HepG2 (cell line): Measurements from ENCODE around the gene TBCD. TPM values are rescaled to one million over a fixed set of nuclear protein-coding genes. Genes with fewer than 3 reads are reported as not detected.
A peak's percentile ranks its signal among the peaks of the same experiment; 100 is the strongest.

Experiments
- AGO2 ChIP-seq: fragments of 200-400 bp; formaldehyde crosslinking; optimal IDR thresholded peaks from 2 replicates; pipeline ENCODE3; 2017; ENCODE audit warnings: mild to moderate bottlenecking, low read depth, low read length, moderate library complexity
- ATF7-NPFF ChIP-seq: sonication (generic); formaldehyde crosslinking; IDR thresholded peaks from 2 replicates; pipeline ENCODE4 v1.8.1; 2023; ENCODE audit warnings: mild to moderate bottlenecking, low read depth, missing genetic modification reagents, moderate library complexity
- CEBPB ChIP-seq: IDR thresholded peaks from 2 replicates; pipeline ENCODE4 v1.6.1; 2011; ENCODE audit warnings: low read depth, low read length, improper control_type of control experiment, borderline replicate concordance
- CERS6 ChIP-seq: sonication (generic); formaldehyde crosslinking; IDR thresholded peaks from 2 replicates; pipeline ENCODE4 v1.5.0; 2020; ENCODE audit warnings: missing genetic modification reagents
- FOXA1 ChIP-seq, 2 experiments: fragments of 450-650 bp in 1 of 2; sonication (generic) in 1 of 2; formaldehyde crosslinking in 1 of 2; IDR thresholded peaks; 2 replicates each; pipeline versions ENCODE4 v1.4.0 to v1.6.1; 2016 to 2020; ENCODE audit warnings: missing genetic modification reagents in 1 of 2
- GATAD1 ChIP-seq: IDR thresholded peaks from 2 replicates; pipeline ENCODE4 v1.6.1; 2016; ENCODE audit warnings: missing genetic modification reagents, missing compliant biosample characterization
- IKZF4 ChIP-seq: sonication (generic); formaldehyde crosslinking; IDR thresholded peaks from 2 replicates; pipeline ENCODE4 v1.5.1; 2020; ENCODE audit warnings: borderline replicate concordance, mild to moderate bottlenecking, low read depth, missing genetic modification reagents; ENCODE audit errors: not compliant biosample characterization
- KLF12 ChIP-seq: sonication (generic); formaldehyde crosslinking; IDR thresholded peaks from 2 replicates; pipeline ENCODE4 v1.4.0; 2020; ENCODE audit warnings: missing genetic modification reagents, borderline replicate concordance
- NONO ChIP-seq, 2 experiments: fragments of 450-650 bp in 1 of 2; sonication (generic) in 1 of 2; formaldehyde crosslinking in 1 of 2; IDR thresholded peaks in 1 of 2; conservative IDR thresholded peaks in 1 of 2; 2 replicates each; pipeline versions ENCODE4 v1.6.1 to v1.8.0; 2017 to 2022; ENCODE audit warnings: mild to moderate bottlenecking in 1 of 2, missing genetic modification reagents in 1 of 2, moderate library complexity in 1 of 2
- PCBP1 ChIP-seq: fragments of 200-400 bp; formaldehyde crosslinking; IDR thresholded peaks from 2 replicates; pipeline ENCODE4 v1.6.1; 2017; ENCODE audit warnings: mild to moderate bottlenecking, low read depth, low read length, borderline replicate concordance
- PRMT3 ChIP-seq: sonication (generic); formaldehyde crosslinking; IDR thresholded peaks from 2 replicates; pipeline ENCODE4 v1.8.1; 2022; ENCODE audit warnings: low read depth, mild to moderate bottlenecking, moderate library complexity, missing genetic modification reagents, borderline replicate concordance
- STAG1 ChIP-seq: sonication (generic); formaldehyde crosslinking; IDR thresholded peaks from 2 replicates; pipeline ENCODE4 v1.4.0; 2020; ENCODE audit warnings: missing genetic modification reagents
- TCF7 ChIP-seq: sonication (generic); IDR thresholded peaks from 2 replicates; pipeline ENCODE4 v1.6.1; 2016; ENCODE audit warnings: antibody characterized with exemption, low read depth
- TGIF2 ChIP-seq: IDR thresholded peaks from 2 replicates; pipeline ENCODE4 v1.6.1; 2016; ENCODE audit warnings: control low read depth, missing compliant biosample characterization
- TOPORS ChIP-seq: sonication (generic); formaldehyde crosslinking; IDR thresholded peaks from 2 replicates; pipeline ENCODE4 v1.8.0; 2023; ENCODE audit warnings: mild to moderate bottlenecking, missing genetic modification reagents
- TP53 ChIP-seq: sonication (generic); formaldehyde crosslinking; conservative IDR thresholded peaks from 2 replicates; pipeline ENCODE4 v1.4.0; 2020; ENCODE audit warnings: missing genetic modification reagents
- USF2 ChIP-seq, 2 experiments: sonication (generic) in 1 of 2; formaldehyde crosslinking in 1 of 2; IDR thresholded peaks; 2 replicates each; pipeline versions ENCODE4 v1.5.1 to v1.6.1; 2011 to 2020; ENCODE audit warnings: borderline replicate concordance in 1 of 2, low read depth in 1 of 2, low read length in 1 of 2, mild to moderate bottlenecking in 1 of 2, missing genetic modification reagents in 1 of 2, moderate library complexity in 1 of 2
- ZBTB3 ChIP-seq: sonication (generic); formaldehyde crosslinking; IDR thresholded peaks from 2 replicates; pipeline ENCODE4 v1.4.0; 2020; ENCODE audit warnings: low read depth, mild to moderate bottlenecking, moderate library complexity, missing genetic modification reagents, borderline replicate concordance
- ZBTB34 ChIP-seq: sonication (generic); formaldehyde crosslinking; IDR thresholded peaks from 2 replicates; pipeline ENCODE4 v1.8.0; 2022; ENCODE audit warnings: mild to moderate bottlenecking, missing genetic modification reagents
- ZNF180 ChIP-seq: sonication (generic); formaldehyde crosslinking; IDR thresholded peaks from 2 replicates; pipeline ENCODE4 v1.4.0; 2020; ENCODE audit warnings: low read depth, missing genetic modification reagents, borderline replicate concordance
- ZNF552 ChIP-seq: sonication (generic); formaldehyde crosslinking; IDR thresholded peaks from 2 replicates; pipeline ENCODE4 v1.9.0; 2022; ENCODE audit warnings: missing genetic modification reagents, mild to moderate bottlenecking, borderline replicate concordance
- ZNF567 ChIP-seq: sonication (generic); formaldehyde crosslinking; IDR thresholded peaks from 2 replicates; pipeline ENCODE4 v1.8.1; 2023; ENCODE audit warnings: mild to moderate bottlenecking, missing genetic modification reagents, borderline replicate concordance
- polyA plus RNA-seq, 8 experiments: library from polyadenylated mRNA; depleted of rRNA in 3 of 8; stranded (reverse) in 7 of 8; unstranded in 1 of 8; fragments of >200 nt; fragmentation: Illumina TruSeq in 4 of 8; extraction: Trizol in 4 of 8; gene quantifications; 2 replicates each; pipeline versions ENCODE4 v1.2.1 to v1.2.3, GENCODE V29; 2011 to 2016; ENCODE audit warnings: low read depth in 4 of 8, missing spikeins in 1 of 8, mixed read lengths in 1 of 8; ENCODE audit not compliant: insufficient read depth in 1 of 8
- total RNA-seq, 5 experiments: library from RNA; depleted of rRNA; stranded (reverse); fragments of >200 nt; fragmentation: Illumina TruSeq; extraction: Trizol; gene quantifications; 2 replicates each; pipeline ENCODE4 v1.2.3, GENCODE V29; 2016; ENCODE audit warnings: low read depth in 1 of 5

TBCD gene
- total and polyA plus RNA-seq, 2 of the 13 experiments (the other 11 are each of a cell fraction or from before 2014, with no cell fraction given), result 33.9 to 54.8 TPM

- TF ChIP-seq PRMT3 (CRISPR knock-in tag) (peak; percentile 97), ZBTB3 (CRISPR knock-in tag) (peak; percentile 95), IKZF4 (peak; percentile 98), AGO2 (peak; percentile 91), ZNF180 (CRISPR knock-in tag) (no peak), ZNF567 (CRISPR knock-in tag) (peak; percentile 95), KLF12 (CRISPR knock-in tag) (peak; percentile 98), TCF7 (peak; percentile 63), ZBTB34 (CRISPR knock-in tag) (peak; percentile 98), TGIF2 (CRISPR knock-in tag) (peak; percentile 100), TP53 (CRISPR knock-in tag) (peak; percentile 88), CEBPB (no peak), ZNF552 (CRISPR knock-in tag) (peak; percentile 99), USF2 (IDR thresholded peaks at IDR 0.05; ENCODE audit: low read depth, low read length) (peak; percentile 72), USF2 (CRISPR knock-in tag; IDR thresholded peaks at IDR 0.05; ENCODE audit: borderline replicate concordance) (peak; percentile 81; the same call in 1 of the 2 replicates), NONO (IDR thresholded peaks at IDR 0.05) (no peak), NONO (CRISPR knock-in tag; conservative IDR thresholded peaks at IDR 0.05) (peak; percentile 99), FOXA1 (IDR thresholded peaks at IDR 0.05) (peak; percentile 87), FOXA1 (CRISPR knock-in tag; IDR thresholded peaks at IDR 0.05) (peak; percentile 100), ATF7-NPFF (CRISPR knock-in tag) (peak; percentile 99), CERS6 (peak; percentile 96; the same call in 1 of the 2 replicates), STAG1 (CRISPR knock-in tag) (no peak), PCBP1 (0 out of 2 replicates have a peak, but pooled peaks have one; percentile 75), GATAD1 (CRISPR knock-in tag) (peak; percentile 91), TOPORS (peak; percentile 99)
Observed at GRCh38 chr17:82737967-82738877, 13.6 kb upstream of the TBCD start (continued).
